GM03348 (cell line): ENCODE data around the gene PTPRM.

Source experiments
- DNase-seq: peaks from one replicate; pipeline ENCODE4 v3.0.0; 2012; ENCODE audit warnings: low spot score

The PTPRM gene

GRCh38 chr18:8005870-8006569 lies 438.9 kb downstream of the PTPRM start:
- DNase-seq, result no peak

DNA sequence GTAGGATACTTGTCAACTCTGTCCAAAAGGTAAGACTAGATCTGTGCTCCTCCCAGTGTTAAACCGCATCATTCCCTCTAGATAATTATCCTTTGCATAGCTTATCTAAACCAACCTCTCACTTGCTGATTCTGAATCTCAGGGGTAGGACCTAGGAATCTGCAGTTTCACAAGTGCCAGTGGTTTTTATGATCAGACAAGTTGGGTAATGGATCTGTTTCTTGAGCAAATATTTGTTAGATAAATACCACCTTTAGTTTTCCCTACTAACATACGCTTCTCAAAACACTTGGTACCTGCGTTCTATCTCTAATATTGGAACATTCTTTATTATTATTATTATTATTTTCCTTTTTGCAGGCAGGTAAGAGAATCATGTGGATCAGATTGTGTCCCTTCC lies 439.9 kb downstream of the PTPRM start:
- no peak for DNase-seq

DNA sequence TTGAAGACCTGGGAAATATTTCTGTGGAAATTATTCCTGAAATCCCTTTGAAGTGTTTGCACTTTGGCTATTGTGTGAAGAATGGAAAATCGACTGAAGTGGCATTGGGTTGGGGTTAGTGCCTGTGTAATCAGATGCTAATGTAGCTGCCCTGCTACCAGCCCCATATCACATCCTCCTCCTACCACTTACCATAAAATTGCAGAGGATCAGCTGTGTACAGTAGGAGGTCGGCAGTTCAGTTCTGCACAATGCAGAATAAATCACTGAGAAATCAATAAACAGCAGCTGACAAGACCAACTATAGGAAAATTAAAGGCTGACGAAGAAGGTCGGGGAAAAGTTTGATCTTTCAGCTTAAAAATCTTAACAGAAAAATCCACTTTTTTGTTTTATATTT lies 440.9 kb downstream of the PTPRM start:
- no peak for DNase-seq

DNA sequence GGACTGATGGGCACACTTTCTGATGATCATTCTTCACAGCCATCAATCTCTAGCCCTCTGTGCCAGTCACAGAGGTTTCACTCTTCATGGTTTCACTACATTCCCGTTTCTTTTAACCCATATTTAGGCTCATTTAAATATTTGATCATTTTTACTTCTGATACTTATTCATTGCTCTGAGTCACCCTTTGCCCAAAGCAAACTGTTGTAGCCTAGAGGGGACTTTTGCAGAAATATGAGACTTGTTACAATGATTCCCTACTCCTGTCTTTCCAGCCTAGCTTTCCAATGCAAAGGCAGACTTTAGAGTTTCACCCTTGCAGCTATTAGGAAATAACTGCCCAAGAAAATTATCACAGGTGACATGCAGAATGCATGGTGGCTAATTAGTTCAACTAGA lies 444.2 kb downstream of the PTPRM start:
- no peak for DNase-seq

DNA sequence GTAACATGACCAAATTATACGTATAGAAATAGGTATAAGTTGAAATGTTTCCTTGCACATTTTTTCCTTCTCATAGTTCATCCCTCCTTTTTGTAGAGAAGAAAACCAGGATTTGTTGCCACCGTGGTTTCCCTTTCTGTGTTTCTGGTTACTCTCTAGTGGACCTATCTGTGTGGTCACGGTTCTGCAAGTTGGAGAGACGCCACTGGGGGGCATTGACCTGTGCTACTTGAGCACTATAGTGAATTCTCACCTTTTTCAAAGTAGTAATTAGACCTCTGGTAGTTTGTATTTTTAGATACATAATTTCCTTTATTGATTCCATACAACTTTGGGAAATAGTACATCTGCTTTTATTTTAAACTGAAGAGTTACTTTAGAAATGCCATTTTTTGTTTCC lies 444.8 kb downstream of the PTPRM start:
- no peak for DNase-seq

- no peak for DNase-seq
Observed at GRCh38 chr18:8018701-8019331, 451.7 kb downstream of the PTPRM start.

DNA sequence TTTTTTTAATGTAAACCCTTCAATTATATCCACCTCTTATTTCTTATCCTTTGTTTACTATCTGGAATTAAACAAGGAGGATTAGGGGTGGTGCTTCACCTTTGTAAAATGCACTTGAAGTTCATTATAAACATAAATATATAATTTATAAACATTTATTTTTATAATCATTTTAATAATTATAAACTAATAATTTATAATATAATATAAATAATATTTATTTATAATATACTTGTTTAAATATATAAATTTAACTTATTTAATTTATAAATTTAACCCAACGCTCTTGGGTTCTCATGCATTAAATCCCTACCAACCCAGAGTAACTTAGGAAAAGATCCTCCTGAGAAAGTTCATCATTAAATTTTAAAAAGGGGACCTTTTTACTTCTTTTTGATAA lies 452.5 kb downstream of the PTPRM start:
- no peak for DNase-seq

DNA sequence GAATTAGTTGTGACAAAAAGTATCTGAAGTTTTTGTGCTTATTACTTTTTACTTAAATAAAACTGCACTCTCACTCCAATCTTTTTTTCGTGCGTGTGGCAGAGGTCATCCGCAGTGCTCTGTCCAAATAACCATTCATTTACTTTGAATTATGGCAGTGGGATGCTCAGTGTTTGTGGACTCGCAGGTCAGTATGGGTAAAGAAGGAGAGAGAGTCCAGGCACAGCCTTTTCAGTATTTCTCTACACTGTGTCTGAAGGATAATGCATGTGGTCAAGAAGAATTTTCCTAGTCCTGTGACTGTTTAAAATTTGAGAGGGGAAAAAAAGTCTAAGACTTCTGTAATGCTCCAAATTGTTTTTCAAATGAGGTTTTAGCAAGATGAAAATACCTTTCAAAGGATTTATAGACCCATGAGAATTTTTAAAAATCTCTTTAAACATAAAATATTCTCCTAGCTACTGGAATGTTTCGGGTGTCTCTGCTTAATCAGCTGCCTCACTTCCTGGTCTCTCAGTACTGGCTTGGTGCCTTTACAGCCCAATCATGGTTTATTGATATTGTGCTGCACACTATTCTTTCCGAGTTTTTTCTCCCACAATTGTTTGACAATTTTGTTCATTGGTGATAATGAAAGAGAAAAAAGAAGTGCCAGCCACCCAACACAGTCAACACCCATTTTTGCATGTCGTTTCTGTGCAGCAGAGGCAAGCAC lies 453.2 kb downstream of the PTPRM start:
- peak; percentile 12 for DNase-seq

- no peak for DNase-seq
Observed at GRCh38 chr18:8029061-8029460, 461.9 kb downstream of the PTPRM start.

GRCh38 chr18:8029731-8030130 lies 462.6 kb downstream of the PTPRM start:
- no peak for DNase-seq

DNA sequence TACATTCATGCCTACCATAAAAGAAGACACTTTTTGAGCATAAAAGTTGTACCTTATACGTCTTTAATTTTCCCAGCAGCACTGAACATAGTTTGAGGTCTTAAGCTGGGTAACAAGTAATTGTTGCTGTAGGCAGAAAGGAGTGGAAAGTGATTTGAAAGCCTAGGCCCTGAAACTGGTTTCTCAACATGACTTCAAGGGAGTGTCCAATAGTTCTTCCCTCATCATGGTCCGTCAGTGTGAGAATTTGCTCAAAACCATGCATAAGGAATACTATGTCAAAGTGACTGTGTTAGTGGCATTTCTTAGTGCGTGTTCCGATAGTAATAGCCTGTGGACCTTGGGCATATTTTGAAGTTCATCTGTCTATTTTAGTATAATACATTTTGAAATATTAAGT lies 463.1 kb downstream of the PTPRM start:
- no peak for DNase-seq

- no peak for DNase-seq
Observed at GRCh38 chr18:8031496-8031895, 464.4 kb downstream of the PTPRM start.

DNA sequence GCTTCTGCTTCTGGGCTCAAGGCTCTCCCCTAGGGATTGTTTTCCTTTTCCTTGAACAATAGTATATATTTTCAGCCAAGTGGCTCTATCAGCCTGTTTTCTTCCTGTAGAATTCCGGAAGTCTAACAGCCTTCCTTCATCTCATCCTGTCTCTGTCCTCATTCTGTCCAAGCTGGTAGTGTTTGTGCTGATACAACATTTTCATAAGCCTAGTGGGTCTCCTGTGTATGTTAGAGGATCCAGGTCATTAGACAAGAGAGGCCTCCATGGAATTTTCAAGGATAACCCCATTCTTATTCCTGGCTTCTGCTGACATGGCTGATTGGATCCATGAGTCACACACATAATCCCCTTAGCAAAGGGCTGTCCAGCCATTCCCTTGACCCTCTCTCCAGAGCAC lies 467.6 kb downstream of the PTPRM start:
- no peak for DNase-seq

GRCh38 chr18:8036551-8036950 lies 469.4 kb downstream of the PTPRM start:
- no peak for DNase-seq

GRCh38 chr18:8037296-8037695 lies 470.2 kb downstream of the PTPRM start:
- no peak for DNase-seq

DNA sequence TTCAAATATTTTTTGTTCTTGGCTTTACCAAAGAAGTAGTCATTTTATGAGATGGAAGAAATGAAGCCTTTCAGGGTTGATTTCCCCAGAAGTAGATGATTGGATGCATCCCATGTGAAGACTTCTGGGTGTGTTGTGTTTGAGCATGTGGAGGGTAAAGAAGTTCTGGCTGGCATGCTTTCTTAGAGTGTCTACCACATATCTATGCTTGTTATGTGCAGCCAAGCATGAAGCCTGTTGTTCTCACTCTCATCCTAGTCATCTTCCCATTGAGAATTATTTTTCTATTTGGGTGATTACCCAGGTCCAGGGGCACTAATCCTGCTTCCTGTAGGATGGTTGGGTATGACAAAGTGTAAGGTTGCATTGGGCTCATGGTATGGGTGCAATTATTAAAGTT lies 472.9 kb downstream of the PTPRM start:
- no peak for DNase-seq

DNA sequence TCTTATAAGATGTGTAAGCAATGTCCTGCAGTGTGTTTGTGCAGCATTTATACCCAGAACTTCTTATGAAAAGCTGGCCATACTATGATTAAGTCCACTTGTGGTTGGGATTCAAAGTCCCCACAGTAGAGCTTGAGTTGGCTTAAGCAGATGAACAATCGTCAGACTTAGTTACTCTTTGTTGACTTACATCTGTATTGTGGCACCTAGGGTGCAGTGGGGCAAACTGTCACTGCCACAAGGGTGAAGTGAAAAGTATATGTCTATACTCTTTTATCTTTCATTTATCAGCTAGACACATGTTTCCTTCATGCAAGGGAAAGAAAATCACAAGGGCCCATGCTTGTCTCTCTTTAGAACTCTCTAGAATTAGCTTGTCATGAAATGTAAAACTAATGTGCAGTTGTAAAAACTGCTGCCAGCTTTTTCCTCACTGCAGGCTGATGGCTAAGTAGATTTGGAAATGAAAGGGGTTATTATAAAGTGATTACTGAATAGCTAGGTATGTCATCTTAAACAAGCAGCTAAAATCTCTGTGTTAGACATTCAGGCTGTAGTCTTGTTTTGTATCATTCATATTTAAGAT lies 474.5 kb downstream of the PTPRM start:
- DNase-seq, result no peak

- no peak for DNase-seq
Observed at GRCh38 chr18:8044004-8044403, 476.9 kb downstream of the PTPRM start.

DNA sequence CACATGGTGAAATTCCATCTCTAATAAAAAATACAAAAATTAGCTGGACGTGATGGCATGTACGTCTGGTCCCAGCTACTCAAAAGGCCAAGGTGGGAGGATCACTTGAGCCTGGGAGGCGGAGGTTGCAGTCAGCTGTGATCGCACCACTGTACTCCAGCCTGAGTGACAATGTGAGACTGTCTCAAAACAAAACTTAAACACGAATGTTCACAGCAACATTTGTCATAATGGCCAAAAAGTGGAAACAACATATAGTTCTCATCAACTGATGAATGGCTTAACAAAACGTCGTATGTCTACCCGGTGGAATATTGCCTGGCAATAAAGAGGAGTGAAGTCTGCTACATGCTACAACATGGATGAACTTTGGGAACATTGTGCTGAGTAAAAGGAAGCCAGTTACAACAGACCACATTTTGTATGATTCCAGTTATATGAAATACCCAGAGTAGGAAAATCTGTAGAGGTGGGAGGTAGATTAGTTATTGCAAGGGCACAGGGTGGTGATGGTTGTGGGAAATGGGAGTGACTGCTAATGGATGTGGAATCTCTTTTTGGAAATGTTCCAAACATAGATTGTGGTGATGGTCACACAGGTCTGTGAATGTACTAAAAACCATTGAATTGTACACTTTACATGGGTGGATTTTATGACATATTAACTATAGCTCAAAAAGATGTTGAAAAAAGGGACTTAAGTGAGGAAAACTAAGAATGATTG lies 478.2 kb downstream of the PTPRM start:
- DNase-seq, result no peak

DNA sequence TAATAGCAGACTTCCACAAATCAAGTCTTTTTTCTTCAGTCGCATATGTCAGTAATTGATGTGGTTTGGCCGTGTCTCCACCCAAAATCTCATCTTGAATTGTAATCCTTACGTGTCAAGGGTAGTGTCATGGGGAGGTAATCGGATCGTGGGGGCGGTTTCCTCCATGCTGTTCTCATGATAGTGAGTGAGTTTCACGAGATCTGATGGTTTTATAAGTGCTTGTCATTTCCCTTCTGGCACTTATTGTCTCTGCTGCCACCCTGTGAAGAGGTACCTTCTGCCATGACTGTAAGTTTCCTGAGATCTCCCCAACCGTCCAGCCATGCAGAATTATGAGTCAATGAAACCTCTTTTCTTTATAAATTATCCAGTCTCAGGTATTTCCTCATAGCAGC lies 478.8 kb downstream of the PTPRM start:
- DNase-seq, result no peak

GRCh38 chr18:8046441-8046840 lies 479.3 kb downstream of the PTPRM start:
- DNase-seq, result no peak

GRCh38 chr18:8049147-8049546 lies 482.0 kb downstream of the PTPRM start:
- DNase-seq, result no peak
